ENCODE measurements around the gene ARHGEF28. TPM values are rescaled to one million over a fixed set of nuclear protein-coding genes. Genes with fewer than 3 reads are reported as not detected.

ARHGEF28 gene
- total RNA-seq, 1 experiment from 2014 or later, result 6.1 TPM

DNA sequence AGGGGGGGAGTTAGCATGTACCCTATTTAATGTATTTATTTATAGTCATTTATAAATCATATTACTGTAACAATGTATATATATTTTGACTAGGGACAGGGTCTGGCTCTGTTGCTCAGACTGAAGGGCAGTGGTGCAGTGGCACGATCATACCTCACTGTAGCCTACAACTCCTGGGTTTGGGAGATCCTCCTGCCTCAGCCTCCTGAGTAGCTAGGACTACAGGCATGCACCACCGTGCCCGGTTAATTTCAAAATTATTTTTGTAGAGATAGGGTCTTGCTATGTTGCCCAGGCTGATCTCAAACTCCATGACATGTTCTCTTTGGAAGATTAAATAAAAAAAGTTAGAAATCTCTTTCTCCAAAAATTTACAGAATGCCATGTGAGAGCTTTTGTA is 52.8 kb downstream of the ARHGEF28 start:
- H3K4me3 ChIP-seq (replicated peaks in 1 of 2; ENCODE audit: low read depth in 1 of 2, low read length in 2 of 2), result no peak overlapping the region
- H3K9me2 ChIP-seq (ENCODE audit: insufficient read depth), result no peaks in the 10 kb centered on the region
- no peaks in the 10 kb centered on the region for H3K27me3 ChIP-seq (ENCODE audit: insufficient read depth, low read length)
- no peaks in the 10 kb centered on the region for H4K20me1 ChIP-seq (ENCODE audit: insufficient read depth)
- ChIA-PET POLR2A (no interaction called here), RAD21 (ENCODE audit: low non-redundant PET in 1 of 2, low total read pairs in 2 of 2, uncharacterized antibody in 2 of 2, unreplicated experiment in 2 of 2) (no interaction called here), CTCF (interaction anchor here (1.5 kb wide), 1 partner anchor 14 kb away, joined by 5 read pairs; no protein-coding TSS in a partner anchor)
- H3K9me3 ChIP-seq (ENCODE audit: control insufficient read depth in 1 of 2, insufficient read depth in 1 of 2, low read depth in 1 of 2, low read length in 2 of 2), result no peaks in the 10 kb centered on the region
- no peaks in the 10 kb centered on the region for H3K79me2 ChIP-seq (ENCODE audit: insufficient read depth, low read length)
- H3K4me1 ChIP-seq (ENCODE audit: control insufficient read depth in 1 of 2, insufficient read depth in 2 of 2, low read length in 2 of 2), result peaks cover 6 to 14% of the 10 kb centered on the region in 2 experiments; a peak in 3 of 4 replicates
- intact Hi-C loops (cut with micrococcal nuclease), result no loop called here
- H3K27ac ChIP-seq (ENCODE audit: low read depth, low read length), result no peak overlapping the region
- DNase-seq (ENCODE audit: low read depth, low spot score), result no peak
- H2AFZ ChIP-seq (ENCODE audit: low read depth, low read length, poor library complexity, severe bottlenecking), result no peak overlapping the region
- H3K4me2 ChIP-seq (ENCODE audit: low read length), result no peak overlapping the region
- H3K36me3 ChIP-seq (ENCODE audit: control insufficient read depth in 1 of 2, insufficient read depth in 2 of 2, low read length in 2 of 2), result no peaks in the 10 kb centered on the region
- no peak overlapping the region for H3K9ac ChIP-seq (ENCODE audit: low read length)
- no TSS peak for BruUV-seq (replicated peaks)
- TF ChIP-seq SRF (IDR thresholded peaks at IDR 0.05; ENCODE audit: low read depth) (no peak), EZH2 (IDR thresholded peaks at IDR 0.05) (no peak), YY1 (IDR thresholded peaks at IDR 0.05; ENCODE audit: extremely low read depth, insufficient replicate concordance, low read depth, low read length) (no peak), CBX3 (IDR thresholded peaks at IDR 0.05; ENCODE audit: low read depth) (no peak), JUND (IDR thresholded peaks at IDR 0.05) (no peak), POLR2AphosphoS5 (IDR thresholded peaks at IDR 0.05; ENCODE audit: low read depth, low read length) (no peak), SIN3A (IDR thresholded peaks at IDR 0.05; ENCODE audit: low read depth) (no peak), ZNF274 (IDR thresholded peaks at IDR 0.05; ENCODE audit: low read depth, low read length) (no peak), RAD21 (IDR thresholded peaks at IDR 0.05; ENCODE audit: low read depth) (no peak), SP1 (IDR thresholded peaks at IDR 0.05; ENCODE audit: low read depth) (no peak), FOSL1 (IDR thresholded peaks at IDR 0.05; ENCODE audit: low read depth) (no peak), EZH2phosphoT487 (IDR thresholded peaks at IDR 0.05; ENCODE audit: borderline replicate concordance) (no peak), CEBPB (IDR thresholded peaks at IDR 0.05; ENCODE audit: low read depth) (no peak)
- TF ChIP-seq, protein P1, sequence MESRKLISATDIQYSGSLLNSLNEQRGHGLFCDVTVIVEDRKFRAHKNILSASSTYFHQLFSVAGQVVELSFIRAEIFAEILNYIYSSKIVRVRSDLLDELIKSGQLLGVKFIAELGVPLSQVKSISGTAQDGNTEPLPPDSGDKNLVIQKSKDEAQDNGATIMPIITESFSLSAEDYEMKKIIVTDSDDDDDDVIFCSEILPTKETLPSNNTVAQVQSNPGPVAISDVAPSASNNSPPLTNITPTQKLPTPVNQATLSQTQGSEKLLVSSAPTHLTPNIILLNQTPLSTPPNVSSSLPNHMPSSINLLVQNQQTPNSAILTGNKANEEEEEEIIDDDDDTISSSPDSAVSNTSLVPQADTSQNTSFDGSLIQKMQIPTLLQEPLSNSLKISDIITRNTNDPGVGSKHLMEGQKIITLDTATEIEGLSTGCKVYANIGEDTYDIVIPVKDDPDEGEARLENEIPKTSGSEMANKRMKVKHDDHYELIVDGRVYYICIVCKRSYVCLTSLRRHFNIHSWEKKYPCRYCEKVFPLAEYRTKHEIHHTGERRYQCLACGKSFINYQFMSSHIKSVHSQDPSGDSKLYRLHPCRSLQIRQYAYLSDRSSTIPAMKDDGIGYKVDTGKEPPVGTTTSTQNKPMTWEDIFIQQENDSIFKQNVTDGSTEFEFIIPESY (IDR thresholded peaks at IDR 0.05; ENCODE audit: extremely low read depth, insufficient replicate concordance, low read length), result no peak
- TF ChIP-seq, protein P2, sequence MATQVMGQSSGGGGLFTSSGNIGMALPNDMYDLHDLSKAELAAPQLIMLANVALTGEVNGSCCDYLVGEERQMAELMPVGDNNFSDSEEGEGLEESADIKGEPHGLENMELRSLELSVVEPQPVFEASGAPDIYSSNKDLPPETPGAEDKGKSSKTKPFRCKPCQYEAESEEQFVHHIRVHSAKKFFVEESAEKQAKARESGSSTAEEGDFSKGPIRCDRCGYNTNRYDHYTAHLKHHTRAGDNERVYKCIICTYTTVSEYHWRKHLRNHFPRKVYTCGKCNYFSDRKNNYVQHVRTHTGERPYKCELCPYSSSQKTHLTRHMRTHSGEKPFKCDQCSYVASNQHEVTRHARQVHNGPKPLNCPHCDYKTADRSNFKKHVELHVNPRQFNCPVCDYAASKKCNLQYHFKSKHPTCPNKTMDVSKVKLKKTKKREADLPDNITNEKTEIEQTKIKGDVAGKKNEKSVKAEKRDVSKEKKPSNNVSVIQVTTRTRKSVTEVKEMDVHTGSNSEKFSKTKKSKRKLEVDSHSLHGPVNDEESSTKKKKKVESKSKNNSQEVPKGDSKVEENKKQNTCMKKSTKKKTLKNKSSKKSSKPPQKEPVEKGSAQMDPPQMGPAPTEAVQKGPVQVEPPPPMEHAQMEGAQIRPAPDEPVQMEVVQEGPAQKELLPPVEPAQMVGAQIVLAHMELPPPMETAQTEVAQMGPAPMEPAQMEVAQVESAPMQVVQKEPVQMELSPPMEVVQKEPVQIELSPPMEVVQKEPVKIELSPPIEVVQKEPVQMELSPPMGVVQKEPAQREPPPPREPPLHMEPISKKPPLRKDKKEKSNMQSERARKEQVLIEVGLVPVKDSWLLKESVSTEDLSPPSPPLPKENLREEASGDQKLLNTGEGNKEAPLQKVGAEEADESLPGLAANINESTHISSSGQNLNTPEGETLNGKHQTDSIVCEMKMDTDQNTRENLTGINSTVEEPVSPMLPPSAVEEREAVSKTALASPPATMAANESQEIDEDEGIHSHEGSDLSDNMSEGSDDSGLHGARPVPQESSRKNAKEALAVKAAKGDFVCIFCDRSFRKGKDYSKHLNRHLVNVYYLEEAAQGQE (IDR thresholded peaks at IDR 0.05; ENCODE audit: low read depth), result no peak
- TF ChIP-seq, protein P3, sequence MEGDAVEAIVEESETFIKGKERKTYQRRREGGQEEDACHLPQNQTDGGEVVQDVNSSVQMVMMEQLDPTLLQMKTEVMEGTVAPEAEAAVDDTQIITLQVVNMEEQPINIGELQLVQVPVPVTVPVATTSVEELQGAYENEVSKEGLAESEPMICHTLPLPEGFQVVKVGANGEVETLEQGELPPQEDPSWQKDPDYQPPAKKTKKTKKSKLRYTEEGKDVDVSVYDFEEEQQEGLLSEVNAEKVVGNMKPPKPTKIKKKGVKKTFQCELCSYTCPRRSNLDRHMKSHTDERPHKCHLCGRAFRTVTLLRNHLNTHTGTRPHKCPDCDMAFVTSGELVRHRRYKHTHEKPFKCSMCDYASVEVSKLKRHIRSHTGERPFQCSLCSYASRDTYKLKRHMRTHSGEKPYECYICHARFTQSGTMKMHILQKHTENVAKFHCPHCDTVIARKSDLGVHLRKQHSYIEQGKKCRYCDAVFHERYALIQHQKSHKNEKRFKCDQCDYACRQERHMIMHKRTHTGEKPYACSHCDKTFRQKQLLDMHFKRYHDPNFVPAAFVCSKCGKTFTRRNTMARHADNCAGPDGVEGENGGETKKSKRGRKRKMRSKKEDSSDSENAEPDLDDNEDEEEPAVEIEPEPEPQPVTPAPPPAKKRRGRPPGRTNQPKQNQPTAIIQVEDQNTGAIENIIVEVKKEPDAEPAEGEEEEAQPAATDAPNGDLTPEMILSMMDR (IDR thresholded peaks at IDR 0.05 in 2 of 3, conservative IDR thresholded peaks at IDR 0.05 in 1 of 3; ENCODE audit: borderline replicate concordance in 1 of 3, insufficient read depth in 1 of 3, low read depth in 2 of 3, low read length in 2 of 3), result no peak
- ATAC-seq, result no peak
